GM12874 (cell line): ENCODE data around the gene NEURL2.

ENCODE experiments used
- TF ChIP-seq, protein P1 (sequence below): IDR thresholded peaks from 2 replicates; pipeline ENCODE4 v1.5.1; 2011; ENCODE audit warnings: low read depth, mild to moderate bottlenecking, control low read depth, low read length, moderate library complexity; ENCODE audit not compliant: insufficient read depth

The NEURL2 gene

DNA sequence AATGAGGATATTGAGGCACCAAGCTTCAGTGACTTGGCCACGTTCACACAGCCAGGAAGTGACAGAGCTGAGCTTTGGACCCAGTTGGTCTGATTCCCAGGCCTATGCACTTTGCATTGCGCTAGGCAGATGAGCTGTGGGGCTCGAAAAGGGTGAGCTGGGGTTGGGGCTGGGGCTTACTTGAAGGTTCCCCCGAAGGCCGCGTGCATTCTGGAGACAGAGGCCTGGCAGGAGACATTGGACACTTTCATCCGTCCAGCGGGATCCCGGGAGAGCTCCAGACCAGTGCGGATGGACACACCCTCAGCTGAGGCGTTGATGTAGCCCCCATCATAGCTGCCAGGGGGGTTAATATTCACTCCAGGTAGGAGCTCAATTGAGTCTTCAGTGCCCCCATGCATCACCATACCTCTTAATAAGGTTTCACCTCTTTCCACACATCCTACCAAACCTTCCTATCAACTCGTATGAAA is 18.4 kb upstream of the NEURL2 start:
- TF ChIP-seq, protein P1, sequence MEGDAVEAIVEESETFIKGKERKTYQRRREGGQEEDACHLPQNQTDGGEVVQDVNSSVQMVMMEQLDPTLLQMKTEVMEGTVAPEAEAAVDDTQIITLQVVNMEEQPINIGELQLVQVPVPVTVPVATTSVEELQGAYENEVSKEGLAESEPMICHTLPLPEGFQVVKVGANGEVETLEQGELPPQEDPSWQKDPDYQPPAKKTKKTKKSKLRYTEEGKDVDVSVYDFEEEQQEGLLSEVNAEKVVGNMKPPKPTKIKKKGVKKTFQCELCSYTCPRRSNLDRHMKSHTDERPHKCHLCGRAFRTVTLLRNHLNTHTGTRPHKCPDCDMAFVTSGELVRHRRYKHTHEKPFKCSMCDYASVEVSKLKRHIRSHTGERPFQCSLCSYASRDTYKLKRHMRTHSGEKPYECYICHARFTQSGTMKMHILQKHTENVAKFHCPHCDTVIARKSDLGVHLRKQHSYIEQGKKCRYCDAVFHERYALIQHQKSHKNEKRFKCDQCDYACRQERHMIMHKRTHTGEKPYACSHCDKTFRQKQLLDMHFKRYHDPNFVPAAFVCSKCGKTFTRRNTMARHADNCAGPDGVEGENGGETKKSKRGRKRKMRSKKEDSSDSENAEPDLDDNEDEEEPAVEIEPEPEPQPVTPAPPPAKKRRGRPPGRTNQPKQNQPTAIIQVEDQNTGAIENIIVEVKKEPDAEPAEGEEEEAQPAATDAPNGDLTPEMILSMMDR = no peak

DNA sequence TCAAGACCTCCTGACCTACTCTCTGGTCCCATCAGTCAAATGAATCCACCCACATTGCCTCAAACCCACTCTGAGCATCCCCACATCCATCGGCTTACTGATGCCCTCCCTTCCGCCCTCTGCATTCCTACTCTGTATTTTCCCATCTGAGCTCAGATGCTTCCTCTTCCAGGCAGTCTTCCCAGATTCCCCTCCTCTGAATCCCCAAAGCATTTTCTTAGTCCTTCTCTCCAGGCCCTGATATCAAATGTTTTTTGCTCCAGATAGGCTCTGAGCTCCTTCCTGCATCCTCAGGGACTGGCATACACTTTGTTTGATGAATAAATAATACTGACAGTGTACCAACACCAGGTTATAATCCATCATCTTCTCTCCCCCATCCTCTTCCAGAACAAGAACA is 17.1 kb upstream of the NEURL2 start:
- TF ChIP-seq, protein P1 = no peak

DNA sequence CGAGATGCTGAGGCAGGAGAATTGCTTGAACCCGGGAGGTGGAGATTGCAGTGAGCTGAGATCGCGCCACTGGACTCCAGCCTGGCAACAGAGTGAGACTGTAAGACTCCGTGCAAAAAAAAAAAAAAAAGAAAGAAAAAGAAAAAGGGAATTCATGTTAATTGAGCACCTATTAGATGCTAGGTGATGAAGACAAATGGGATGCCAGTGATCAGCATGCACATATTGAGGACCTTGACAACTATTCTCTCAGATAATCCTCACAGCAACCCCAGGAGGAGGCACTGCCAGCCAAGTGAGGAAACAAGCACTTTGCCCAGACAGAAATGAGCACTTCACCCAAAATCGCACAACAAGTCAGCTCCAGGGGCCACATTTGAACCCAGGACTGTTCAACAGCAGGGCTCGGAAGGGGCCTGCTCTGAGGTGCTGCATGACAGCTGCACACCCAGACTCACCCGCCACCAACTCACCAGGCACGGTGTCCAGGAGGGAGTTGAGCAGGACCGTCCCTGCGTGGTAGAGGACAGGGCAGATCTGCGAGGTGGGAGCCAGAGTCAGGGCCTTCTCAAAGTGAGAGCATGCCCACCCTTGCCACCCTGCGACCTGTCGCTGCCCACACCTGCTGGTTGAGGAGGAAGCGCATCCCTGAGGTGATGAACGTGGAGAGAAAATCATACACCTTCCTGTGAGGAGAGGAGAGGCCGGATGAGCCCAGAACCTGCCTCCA is 16.4 kb upstream of the NEURL2 start:
- TF ChIP-seq, protein P1 = no peak

DNA sequence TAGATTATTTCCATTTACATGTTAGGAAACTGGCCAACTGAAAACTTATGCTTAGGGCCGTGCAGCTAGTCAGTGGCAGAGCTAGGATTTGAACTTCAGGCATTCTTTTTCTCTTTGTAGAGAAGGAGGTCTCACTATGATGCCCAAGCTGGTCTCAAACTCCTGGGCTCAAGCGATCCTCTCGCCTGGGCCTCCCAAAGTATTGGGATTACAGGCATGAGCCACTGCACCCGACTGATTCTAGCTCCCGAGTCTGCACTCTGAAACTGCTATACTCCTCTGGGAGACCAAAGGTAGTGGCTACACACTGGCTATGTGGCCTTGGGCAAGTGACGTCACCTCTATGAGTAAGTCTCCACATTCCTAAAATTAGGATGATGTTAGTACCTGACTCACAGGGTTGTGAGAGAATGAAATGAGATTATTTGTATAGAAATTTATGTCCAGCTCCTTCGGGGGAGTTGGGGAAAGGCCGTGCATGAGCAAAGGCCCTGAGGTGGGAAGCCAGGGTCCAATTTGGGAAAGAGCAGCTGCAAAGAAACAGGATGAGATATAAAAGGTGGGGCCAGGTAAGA is 14.6 kb upstream of the NEURL2 start:
- TF ChIP-seq, protein P1 = no peak

DNA sequence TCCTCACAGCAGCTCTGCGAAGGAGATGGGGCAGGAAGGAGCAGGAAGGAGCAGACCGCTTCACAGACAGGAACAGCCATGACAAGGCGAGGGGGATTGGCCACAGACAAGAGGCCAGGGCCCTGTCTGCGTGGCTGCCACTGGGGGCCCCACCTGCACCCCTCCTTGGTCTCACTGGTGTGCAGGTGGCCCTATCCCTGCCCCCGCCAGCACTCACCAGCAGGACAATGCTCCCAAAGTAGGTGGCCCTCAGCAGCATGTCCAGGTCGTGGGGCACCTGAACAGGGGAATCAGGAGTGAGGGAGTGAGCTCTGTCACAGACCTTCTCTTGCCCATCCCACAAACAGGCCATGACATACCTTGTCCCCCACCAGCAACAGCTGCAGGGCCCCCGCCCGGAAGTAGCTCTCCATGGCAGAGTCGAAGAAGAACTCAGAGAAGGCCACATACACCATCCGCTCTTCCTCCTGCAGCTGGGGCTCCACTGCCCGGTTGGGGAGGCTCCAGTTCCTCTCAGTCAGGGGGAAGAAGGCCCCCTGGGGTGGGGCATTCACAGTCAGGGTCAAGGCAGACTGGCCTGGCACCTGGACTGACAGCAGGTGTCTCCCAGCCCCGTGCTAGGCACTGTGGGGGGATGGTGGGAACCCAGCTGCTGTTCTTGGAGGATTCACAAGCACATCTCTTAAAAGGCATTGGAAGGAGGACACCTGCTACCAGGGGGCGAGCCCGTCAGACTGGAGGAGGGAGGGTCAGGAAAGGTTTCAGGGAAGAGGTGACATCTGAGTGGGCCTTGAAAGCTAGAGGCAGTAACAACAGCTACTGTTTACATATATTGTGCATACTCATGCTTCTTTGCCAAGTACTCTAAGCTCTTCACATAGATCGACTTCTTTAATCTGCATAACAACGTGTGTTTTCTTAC is 13.8 kb upstream of the NEURL2 start:
- TF ChIP-seq, protein P1 = no peak

DNA sequence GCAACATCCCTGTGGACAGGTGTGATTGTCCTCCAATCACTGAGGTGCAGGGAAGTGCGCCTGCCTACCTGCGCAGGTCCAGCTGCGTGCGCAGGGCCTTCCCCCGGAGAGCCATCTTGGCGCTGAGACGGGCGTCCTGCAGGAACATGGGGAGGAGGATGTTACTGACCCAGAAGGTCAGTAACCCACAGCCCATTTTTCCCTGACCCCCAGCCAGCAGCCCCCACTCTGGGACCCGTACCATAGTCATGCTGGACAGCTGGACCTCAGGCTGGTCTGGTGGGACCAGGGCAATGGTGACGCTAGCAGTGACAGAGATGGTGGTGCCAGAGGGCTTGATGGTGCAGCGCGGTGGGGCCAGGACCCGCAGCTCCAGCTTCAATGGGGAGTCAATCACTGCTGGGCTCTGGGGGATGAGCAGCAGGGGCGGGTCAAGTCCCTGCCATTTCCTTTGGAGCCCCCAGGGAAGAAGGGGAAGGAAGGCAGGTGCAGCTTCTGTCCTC is 11.2 kb upstream of the NEURL2 start:
- TF ChIP-seq, protein P1 = no peak
